GM12873 (cell line): ENCODE data around the gene ESD.

ENCODE experiments used
- CTCF ChIP-seq: IDR thresholded peaks from 2 replicates; pipeline ENCODE4 v1.5.1; 2012; ENCODE audit warnings: low read depth, mild to moderate bottlenecking, moderate library complexity, low read length, control low read depth; ENCODE audit not compliant: insufficient read depth; ENCODE audit errors: missing control alignments

Gene ESD

GRCh38 chr13:46783504-46783903, 13.5 kb downstream of the ESD start:
- no peak for TF ChIP-seq CTCF

GRCh38 chr13:46782691-46783090, 14.3 kb downstream of the ESD start:
- no peak for TF ChIP-seq CTCF

GRCh38 chr13:46782066-46782465, 14.9 kb downstream of the ESD start:
- TF ChIP-seq CTCF, result no peak

GRCh38 chr13:46778890-46779289, 18.1 kb downstream of the ESD start:
- no peak for TF ChIP-seq CTCF

GRCh38 chr13:46778095-46778494, 18.9 kb downstream of the ESD start:
- no peak for TF ChIP-seq CTCF

GRCh38 chr13:46775385-46776107, 21.4 kb downstream of the ESD start:
- TF ChIP-seq CTCF, result no peak

GRCh38 chr13:46773541-46773940, 23.4 kb downstream of the ESD start:
- TF ChIP-seq CTCF, result no peak
